Measurements from ENCODE around the gene FN3K.

The FN3K gene

GRCh38 chr17:82797061-82797460, 61.6 kb downstream of the FN3K start:
- no peak for DNase-seq

- no peak for DNase-seq
These were observed 63.3 kb downstream of the FN3K start for GRCh38 chr17:82798752-82799151.

GRCh38 chr17:82799591-82799990, 64.2 kb downstream of the FN3K start:
- DNase-seq = no peak

Measured in activated CD8-positive, alpha-beta memory T cell treated with anti-CD3 and anti-CD28 coated beads, Interleukin-2, amount 50 U/mL, for 48 hours (primary cell).